K562 (cell line): ENCODE measurements around the gene CDC23. TPM values are rescaled to one million over a fixed set of nuclear protein-coding genes. Genes with fewer than 3 reads are reported as not detected.
A peak's percentile ranks its signal among the peaks of the same experiment; 100 is the strongest.

Experiments used
- BCOR ChIP-seq: fragments of 450-650 bp; IDR thresholded peaks from 2 replicates; pipeline ENCODE4 v1.6.1; 2016
- CREM ChIP-seq: IDR thresholded peaks from 2 replicates; pipeline ENCODE4 v1.6.1; 2014; ENCODE audit warnings: antibody characterized with exemption, low read depth
- DMBX1 ChIP-seq: fragments of 250-450 bp; sonication (Bioruptor Pico); IDR thresholded peaks from 2 replicates; pipeline ENCODE4 v1.8.0; 2022; ENCODE audit warnings: inconsistent platforms, mild to moderate bottlenecking, moderate library complexity, borderline replicate concordance
- EWSR1 ChIP-seq: fragments of 450-650 bp; IDR thresholded peaks from 2 replicates; pipeline ENCODE4 v1.6.1; 2018; ENCODE audit warnings: borderline replicate concordance, mild to moderate bottlenecking, low read depth, moderate library complexity; ENCODE audit not compliant: partially characterized antibody
- FOXA1 ChIP-seq: fragments of 450-650 bp; IDR thresholded peaks from 2 replicates; pipeline ENCODE4 v1.6.1; 2016; ENCODE audit warnings: mild to moderate bottlenecking, borderline replicate concordance
- GATAD2A ChIP-seq: fragments of 450-650 bp; IDR thresholded peaks from 2 replicates; pipeline ENCODE4 v1.6.1; 2017
- KDM2B ChIP-seq: fragments of 250-450 bp; sonication (Bioruptor Pico); IDR thresholded peaks from 2 replicates; pipeline ENCODE4 v1.8.0; 2021; ENCODE audit warnings: mild to moderate bottlenecking, moderate library complexity
- MTA2 ChIP-seq: fragments of 450-650 bp; IDR thresholded peaks from 2 replicates; pipeline ENCODE4 v1.6.1; 2016; ENCODE audit warnings: low read depth
- NELFE ChIP-seq: IDR thresholded peaks from 2 replicates; pipeline ENCODE4 v1.6.1; 2011; ENCODE audit warnings: mild to moderate bottlenecking; ENCODE audit not compliant: insufficient read depth, insufficient read length
- POLR2AphosphoS5 ChIP-seq: IDR thresholded peaks from 2 replicates; pipeline ENCODE4 v1.6.1; 2011; ENCODE audit warnings: mild to moderate bottlenecking, low read depth, low read length, moderate library complexity; ENCODE audit not compliant: control insufficient read depth, insufficient read depth
- POLR2G ChIP-seq: fragments of 200-400 bp; formaldehyde crosslinking; IDR thresholded peaks from 2 replicates; pipeline ENCODE4 v1.6.1; 2017; ENCODE audit warnings: low read depth, mild to moderate bottlenecking, antibody characterized with exemption, low read length, moderate library complexity
- RB1 ChIP-seq: fragments of 450-650 bp; IDR thresholded peaks from 2 replicates; pipeline ENCODE4 v1.6.1; 2017; ENCODE audit warnings: low read depth, mild to moderate bottlenecking
- SAP30 ChIP-seq: fragments of 200-600 bp; sonication (generic); IDR thresholded peaks from 2 replicates; pipeline ENCODE4 v1.6.1; 2012; ENCODE audit warnings: borderline replicate concordance, low read depth, mild to moderate bottlenecking, moderate library complexity, low read length, control low read depth, inconsistent platforms; ENCODE audit not compliant: insufficient read depth, poor library complexity, severe bottlenecking
- SOX6 ChIP-seq: fragments of 450-650 bp; IDR thresholded peaks from 2 replicates; pipeline ENCODE4 v1.6.1; 2014; ENCODE audit warnings: mild to moderate bottlenecking
- ZKSCAN8 ChIP-seq: fragments of 200-800 bp; sonication (Bioruptor generic); IDR thresholded peaks from 2 replicates; pipeline ENCODE4 v1.6.1; 2016; ENCODE audit warnings: missing genetic modification characterization, missing compliant biosample characterization
- ZNF12 ChIP-seq: sonication (generic); formaldehyde crosslinking; IDR thresholded peaks from 2 replicates; pipeline ENCODE4 v1.4.0; 2020; ENCODE audit warnings: mild to moderate bottlenecking, missing genetic modification reagents
- polyA plus RNA-seq, 8 experiments: library from polyadenylated mRNA; depleted of rRNA in 4 of 8; stranded (reverse) in 5 of 8; unstranded in 3 of 8; fragments of >200 nt; fragmentation: Nextera tagmentation in 2 of 8; fragmentation: Illumina TruSeq in 1 of 8; extraction: Ambion mirVana in 2 of 8; extraction: Trizol in 1 of 8; gene quantifications; 2 replicates each; pipeline versions ENCODE4 v1.2.1 to v1.2.3, GENCODE V29; 2011 to 2014; ENCODE audit warnings: inconsistent platforms in 1 of 8, missing spikeins in 1 of 8
- total RNA-seq, 7 experiments: library from RNA; depleted of rRNA in 6 of 7; stranded (reverse); fragments of >200 nt in 6 of 7; fragmentation: Illumina TruSeq in 2 of 7; extraction: Trizol in 2 of 7; gene quantifications; 2 replicates each; pipeline versions ENCODE4 v1.2.1 to v1.2.3, GENCODE V29; 2011 to 2021; ENCODE audit warnings: low replicate concordance in 1 of 7
- TF ChIP-seq, protein P1 (sequence below): sonication (generic); formaldehyde crosslinking; IDR thresholded peaks from 2 replicates; pipeline ENCODE4 v1.8.1; 2022; ENCODE audit warnings: missing genetic modification reagents
- TF ChIP-seq, protein P2 (sequence below), 2 experiments: fragments of 150-350 bp in 1 of 2; IDR thresholded peaks; 2 replicates each; pipeline ENCODE4 v1.6.1; 2012 to 2016; ENCODE audit warnings: low read depth in 2 of 2, low read length in 2 of 2, mild to moderate bottlenecking in 1 of 2, moderate library complexity in 1 of 2
- TF ChIP-seq, protein P3 (sequence below): fragments of 450-650 bp; IDR thresholded peaks from 2 replicates; pipeline ENCODE4 v1.6.1; 2014; ENCODE audit warnings: low read depth, mild to moderate bottlenecking, moderate library complexity, borderline replicate concordance
- TF ChIP-seq, protein P4 (sequence below): fragments of 250-450 bp; sonication (Bioruptor Pico); IDR thresholded peaks from 2 replicates; pipeline ENCODE4 v1.6.1; 2021; ENCODE audit warnings: mild to moderate bottlenecking

CDC23 gene
- total and polyA plus RNA-seq, 9 of the 15 experiments (the other 6 are each of a cell fraction or from before 2014, with no cell fraction given): 34.5 to 157 (median 65.5) TPM

DNA sequence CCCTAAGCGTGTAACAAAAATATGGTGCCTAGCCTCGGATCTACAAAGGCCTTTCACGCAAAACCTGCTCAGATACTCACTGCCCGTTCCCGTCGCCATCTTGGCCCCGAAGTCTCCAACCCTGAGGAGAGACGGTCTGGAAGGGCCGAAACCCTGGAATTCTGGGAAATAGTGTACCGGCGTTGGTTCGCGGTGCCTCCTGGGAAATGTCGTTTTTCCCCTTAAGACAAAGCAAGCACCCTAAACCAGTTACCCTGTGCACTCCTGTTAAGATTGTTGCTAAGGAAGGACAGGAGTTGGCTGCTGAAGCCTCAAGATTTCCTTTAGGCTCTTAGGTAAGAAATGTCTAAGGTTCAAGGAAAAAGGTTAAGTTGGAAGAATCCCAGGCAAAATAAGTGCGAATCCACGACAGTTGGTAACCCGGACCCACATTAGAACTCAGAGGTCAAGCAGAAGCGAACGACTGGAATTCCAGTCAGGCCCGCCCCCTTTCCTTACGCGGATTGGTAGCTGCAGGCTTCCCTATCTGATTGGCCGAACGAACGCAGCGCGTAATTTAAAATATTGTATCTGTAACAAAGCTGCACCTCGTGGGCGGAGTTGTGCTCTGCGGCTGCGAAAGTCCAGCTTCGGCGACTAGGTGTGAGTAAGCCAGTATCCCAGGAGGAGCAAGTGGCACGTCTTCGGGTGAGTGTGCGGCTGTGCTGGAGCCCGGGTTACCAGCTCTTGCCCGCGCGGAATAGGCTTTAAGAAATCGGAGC lies 34.4 kb downstream of the CDC23 start, which contains the start of the genes BRD8 and KIF20A (continued):
- TF ChIP-seq KDM2B (CRISPR knock-in tag): no peak
- peak; percentile 80 for TF ChIP-seq MTA2
- peak; percentile 99 for TF ChIP-seq SAP30
- no peak for TF ChIP-seq ZKSCAN8
- TF ChIP-seq SOX6: peak; percentile 10; the same call in 1 of the 2 replicates
- TF ChIP-seq ZNF12 (CRISPR knock-in tag): no peak
- peak; percentile 80 for TF ChIP-seq CREM
- peak; percentile 95 for TF ChIP-seq POLR2AphosphoS5
- TF ChIP-seq, protein P1, sequence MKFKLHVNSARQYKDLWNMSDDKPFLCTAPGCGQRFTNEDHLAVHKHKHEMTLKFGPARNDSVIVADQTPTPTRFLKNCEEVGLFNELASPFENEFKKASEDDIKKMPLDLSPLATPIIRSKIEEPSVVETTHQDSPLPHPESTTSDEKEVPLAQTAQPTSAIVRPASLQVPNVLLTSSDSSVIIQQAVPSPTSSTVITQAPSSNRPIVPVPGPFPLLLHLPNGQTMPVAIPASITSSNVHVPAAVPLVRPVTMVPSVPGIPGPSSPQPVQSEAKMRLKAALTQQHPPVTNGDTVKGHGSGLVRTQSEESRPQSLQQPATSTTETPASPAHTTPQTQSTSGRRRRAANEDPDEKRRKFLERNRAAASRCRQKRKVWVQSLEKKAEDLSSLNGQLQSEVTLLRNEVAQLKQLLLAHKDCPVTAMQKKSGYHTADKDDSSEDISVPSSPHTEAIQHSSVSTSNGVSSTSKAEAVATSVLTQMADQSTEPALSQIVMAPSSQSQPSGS (CRISPR knock-in tag): no peak
- peak; percentile 89 for TF ChIP-seq POLR2G
- peak; percentile 46; the same call in 1 of the 2 replicates for TF ChIP-seq RB1
- TF ChIP-seq NELFE: no peak
- TF ChIP-seq, protein P2, sequence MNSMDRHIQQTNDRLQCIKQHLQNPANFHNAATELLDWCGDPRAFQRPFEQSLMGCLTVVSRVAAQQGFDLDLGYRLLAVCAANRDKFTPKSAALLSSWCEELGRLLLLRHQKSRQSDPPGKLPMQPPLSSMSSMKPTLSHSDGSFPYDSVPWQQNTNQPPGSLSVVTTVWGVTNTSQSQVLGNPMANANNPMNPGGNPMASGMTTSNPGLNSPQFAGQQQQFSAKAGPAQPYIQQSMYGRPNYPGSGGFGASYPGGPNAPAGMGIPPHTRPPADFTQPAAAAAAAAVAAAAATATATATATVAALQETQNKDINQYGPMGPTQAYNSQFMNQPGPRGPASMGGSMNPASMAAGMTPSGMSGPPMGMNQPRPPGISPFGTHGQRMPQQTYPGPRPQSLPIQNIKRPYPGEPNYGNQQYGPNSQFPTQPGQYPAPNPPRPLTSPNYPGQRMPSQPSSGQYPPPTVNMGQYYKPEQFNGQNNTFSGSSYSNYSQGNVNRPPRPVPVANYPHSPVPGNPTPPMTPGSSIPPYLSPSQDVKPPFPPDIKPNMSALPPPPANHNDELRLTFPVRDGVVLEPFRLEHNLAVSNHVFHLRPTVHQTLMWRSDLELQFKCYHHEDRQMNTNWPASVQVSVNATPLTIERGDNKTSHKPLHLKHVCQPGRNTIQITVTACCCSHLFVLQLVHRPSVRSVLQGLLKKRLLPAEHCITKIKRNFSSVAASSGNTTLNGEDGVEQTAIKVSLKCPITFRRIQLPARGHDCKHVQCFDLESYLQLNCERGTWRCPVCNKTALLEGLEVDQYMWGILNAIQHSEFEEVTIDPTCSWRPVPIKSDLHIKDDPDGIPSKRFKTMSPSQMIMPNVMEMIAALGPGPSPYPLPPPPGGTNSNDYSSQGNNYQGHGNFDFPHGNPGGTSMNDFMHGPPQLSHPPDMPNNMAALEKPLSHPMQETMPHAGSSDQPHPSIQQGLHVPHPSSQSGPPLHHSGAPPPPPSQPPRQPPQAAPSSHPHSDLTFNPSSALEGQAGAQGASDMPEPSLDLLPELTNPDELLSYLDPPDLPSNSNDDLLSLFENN (IDR thresholded peaks at IDR 0.05; ENCODE audit: low read depth in 2 of 2, low read length in 2 of 2): no peak; a peak in 1 of 4 replicates
- TF ChIP-seq BCOR: no peak
- TF ChIP-seq GATAD2A: no peak
- TF ChIP-seq DMBX1 (CRISPR knock-in tag): no peak
- TF ChIP-seq, protein P3, sequence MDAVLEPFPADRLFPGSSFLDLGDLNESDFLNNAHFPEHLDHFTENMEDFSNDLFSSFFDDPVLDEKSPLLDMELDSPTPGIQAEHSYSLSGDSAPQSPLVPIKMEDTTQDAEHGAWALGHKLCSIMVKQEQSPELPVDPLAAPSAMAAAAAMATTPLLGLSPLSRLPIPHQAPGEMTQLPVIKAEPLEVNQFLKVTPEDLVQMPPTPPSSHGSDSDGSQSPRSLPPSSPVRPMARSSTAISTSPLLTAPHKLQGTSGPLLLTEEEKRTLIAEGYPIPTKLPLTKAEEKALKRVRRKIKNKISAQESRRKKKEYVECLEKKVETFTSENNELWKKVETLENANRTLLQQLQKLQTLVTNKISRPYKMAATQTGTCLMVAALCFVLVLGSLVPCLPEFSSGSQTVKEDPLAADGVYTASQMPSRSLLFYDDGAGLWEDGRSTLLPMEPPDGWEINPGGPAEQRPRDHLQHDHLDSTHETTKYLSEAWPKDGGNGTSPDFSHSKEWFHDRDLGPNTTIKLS: peak; percentile 90
- TF ChIP-seq EWSR1: no peak
- TF ChIP-seq, protein P4, sequence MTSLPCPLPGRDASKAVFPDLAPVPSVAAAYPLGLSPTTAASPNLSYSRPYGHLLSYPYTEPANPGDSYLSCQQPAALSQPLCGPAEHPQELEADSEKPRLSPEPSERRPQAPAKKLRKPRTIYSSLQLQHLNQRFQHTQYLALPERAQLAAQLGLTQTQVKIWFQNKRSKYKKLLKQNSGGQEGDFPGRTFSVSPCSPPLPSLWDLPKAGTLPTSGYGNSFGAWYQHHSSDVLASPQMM: no peak
- TF ChIP-seq FOXA1: no peak
